HTR-8/SVneo (cell line): ENCODE data around the gene FAM156B.
"Not testable (repeated sequence)": the region's sequence is repeated elsewhere in the genome, so short reads cannot be mapped to it uniquely, and the experiment has no call there.

Experiments used
- DNase-seq: peaks from one replicate; pipeline ENCODE4 v3.0.0; 2011; ENCODE audit warnings: low spot score, mixed read lengths; ENCODE audit not compliant: insufficient read length
- FAIRE-seq: peaks from 2 replicates; lab custom pipeline; 2011; peaks lifted over from hg19 to GRCh38; lab: Jason Lieb, UNC

Gene FAM156B

DNA sequence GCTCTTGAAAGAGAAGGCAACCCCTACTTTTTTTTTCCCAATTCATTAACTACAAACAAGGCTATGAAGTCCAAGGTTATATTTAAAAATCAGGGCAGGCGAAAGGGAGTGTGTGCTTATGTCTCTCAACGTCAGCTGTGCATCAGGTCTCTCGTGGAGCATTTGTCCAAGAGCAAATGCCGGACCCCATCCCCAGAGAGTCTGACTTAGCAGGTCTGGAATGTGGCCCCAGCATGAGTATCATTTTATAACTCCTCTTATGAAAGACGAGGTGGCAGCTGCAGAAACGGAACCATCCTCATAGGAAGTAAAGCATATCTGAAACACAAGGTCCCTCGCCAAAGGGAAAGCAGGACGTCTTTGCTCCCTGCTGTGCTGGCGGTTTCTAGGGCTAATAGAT, 16.6 kb downstream of the FAM156B start:
- not testable (repeated sequence) for FAIRE-seq, DNase-seq

DNA sequence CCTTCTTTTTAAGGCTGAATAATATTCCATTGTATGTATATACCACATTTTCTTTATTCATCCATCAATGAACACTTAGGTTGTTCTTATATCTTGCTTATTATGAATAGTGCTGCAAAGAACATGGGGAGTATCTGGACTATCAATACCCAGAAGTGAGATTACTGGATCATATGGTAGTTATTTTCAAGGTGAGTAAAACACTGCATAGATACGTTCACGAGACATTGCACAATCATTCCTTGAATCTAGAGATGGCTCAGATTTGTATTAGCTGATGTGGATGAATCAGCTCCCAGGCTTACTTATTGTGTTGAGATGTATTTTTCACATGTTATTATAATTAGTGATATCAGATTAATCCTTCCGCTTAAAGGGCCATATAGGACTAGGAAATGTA, 17.6 kb downstream of the FAM156B start:
- DNase-seq, FAIRE-seq: not testable (repeated sequence)

DNA sequence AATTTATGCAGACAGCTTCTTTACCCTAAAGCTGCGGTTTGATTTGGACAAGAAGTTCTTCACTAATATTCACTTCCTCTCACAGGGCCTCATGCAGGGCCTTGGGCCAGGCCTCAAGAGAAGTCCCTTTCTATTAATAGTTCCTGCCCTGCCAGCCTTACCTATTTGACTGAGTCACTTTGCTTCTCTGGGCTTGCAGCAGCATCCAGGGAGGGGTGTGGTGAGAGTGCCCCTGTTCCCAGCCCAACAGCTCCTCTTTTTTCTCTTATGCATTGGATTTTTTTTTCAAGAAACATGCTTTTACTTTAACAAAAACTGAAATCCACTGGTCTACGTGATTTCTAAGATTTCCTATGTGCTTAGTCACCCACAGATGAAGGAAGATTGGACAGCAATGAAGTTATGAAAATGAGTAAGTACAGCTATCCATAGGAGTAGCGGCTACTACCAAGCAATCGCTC, 26.7 kb downstream of the FAM156B start:
- no peak for DNase-seq

DNA sequence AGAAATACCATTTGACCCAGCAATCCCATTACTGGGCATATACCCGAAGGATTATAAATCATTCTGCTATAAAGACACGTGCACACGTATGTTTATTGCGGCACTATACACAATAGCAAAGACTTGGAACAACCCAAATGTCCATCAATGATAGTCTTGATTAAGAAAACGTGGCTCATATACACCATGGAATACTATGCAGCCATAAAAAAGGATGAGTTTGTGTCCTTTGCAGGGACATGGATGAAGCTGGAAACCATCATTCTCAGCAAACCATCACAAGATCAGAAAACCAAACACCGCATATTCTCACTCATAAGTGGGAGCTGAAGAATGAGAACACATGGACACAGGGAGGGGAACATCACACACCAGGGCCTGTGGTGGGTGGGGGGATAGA, 33.1 kb downstream of the FAM156B start:
- DNase-seq, FAIRE-seq: not testable (repeated sequence)

More for the DNA sequence above, 26.7 kb downstream of the FAM156B start:
- FAIRE-seq = no peak

DNA sequence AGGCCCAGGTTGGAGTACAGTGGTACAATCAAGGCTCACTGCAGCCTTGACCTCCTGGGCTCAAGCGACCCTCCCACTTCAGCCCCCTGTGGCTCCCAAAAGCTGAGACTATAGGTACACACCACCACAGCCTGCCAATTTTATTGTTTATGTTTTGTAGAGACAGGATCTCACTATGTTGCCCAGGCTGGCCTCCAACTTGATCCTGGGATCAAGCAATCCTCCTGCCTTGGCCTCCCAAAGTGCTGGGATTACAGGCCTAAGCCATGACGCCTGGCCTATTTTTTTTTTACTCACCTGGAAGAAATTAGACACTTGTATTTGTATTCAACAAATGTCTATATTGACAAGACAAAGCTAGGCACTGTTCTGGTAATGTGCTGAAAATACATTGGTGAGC, 36.1 kb downstream of the FAM156B start:
- FAIRE-seq (no peak), DNase-seq (no peak)

DNA sequence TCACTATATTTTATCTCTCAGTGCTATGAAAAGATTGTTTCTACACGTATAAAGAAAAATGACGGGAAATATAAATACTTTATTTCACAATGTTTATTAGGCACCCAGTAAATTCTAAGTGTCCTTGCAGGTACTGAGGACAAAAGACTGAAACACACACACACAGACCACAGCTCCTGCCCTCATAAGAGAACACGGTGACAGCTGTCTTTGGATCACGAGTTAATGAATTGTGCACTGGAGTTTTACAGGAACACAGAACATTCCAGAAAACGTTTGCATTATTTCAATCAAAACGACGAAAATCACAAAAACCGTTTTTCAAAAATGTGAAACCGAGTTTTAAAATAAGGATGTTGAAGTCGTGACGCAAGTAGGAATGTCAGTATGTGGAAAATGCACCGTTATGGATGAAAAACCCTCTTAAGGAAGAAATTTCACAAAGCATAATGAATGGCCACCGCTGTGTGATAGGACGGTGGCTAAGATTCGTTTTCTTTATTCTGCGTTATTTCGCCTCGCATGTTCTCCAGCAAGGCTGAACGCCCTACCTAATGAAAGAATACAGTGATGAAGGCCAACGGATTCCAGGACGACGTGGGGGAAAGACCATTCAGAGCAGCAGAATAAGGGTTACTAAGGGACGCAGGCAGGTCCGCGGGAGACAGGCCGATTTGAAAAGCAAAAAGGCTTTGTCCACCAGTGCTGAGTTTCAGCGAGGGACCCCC, 37.0 kb downstream of the FAM156B start:
- no peak for FAIRE-seq
- no peak for DNase-seq

DNA sequence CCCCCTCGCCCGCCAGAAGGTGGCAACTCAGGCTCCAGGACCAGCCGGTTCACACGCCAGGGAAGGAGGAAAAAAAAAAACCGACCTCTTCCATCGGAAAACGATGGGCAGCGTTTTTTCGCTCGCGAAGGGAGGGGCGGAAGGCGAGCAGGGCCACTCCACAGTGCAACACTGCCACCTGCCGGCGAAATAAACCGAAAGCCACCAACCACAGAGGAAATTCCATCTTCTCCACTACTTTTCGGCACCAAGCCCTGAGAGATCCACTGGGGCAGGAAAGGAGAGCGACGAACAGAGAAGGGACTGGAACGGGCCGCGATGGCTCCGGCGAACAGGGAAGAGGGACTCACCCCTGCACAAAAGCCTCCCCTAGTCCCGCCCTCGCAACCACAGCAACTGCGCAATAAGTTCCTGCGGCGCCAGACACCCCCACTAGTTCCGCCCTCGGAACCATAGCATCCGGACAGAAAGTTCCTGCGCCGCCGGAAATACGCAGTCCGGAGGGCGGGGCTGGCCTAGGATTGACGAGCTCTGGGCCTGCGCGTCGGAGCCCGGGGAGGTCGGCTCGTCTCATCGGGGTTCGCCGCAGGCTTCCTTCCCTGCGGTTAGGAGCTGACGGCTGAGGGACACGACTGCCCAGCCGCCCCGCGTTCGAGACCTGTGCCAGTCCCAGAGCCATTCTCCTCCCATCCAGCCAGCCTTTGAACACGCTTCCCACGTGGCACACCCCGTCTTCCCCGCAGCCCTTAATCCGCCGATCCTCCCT, 37.8 kb downstream of the FAM156B start:
- FAIRE-seq = no peak
- peak; percentile 70 for DNase-seq

DNA sequence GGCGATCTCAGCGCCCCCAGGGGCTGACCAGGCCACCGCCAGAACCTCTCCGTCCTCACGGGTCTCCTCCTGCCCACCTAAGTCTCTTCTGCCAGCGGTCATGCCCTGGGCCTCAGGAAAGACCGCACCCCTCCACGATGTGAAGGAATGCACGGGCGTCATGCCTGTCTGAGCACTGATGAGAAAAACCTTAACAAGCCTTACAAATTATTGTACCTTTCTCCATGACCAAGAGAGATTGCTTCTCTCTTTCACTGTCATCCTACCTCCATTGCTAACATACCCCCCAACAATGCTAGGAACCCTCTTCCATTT, 38.3 kb downstream of the FAM156B start:
- not testable (repeated sequence) for DNase-seq

DNA sequence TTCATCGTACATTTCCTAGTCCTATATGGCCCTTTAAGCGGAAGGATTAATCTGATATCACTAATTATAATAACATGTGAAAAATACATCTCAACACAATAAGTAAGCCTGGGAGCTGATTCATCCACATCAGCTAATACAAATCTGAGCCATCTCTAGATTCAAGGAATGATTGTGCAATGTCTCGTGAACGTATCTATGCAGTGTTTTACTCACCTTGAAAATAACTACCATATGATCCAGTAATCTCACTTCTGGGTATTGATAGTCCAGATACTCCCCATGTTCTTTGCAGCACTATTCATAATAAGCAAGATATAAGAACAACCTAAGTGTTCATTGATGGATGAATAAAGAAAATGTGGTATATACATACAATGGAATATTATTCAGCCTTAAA, 43.6 kb downstream of the FAM156B start:
- FAIRE-seq, DNase-seq: not testable (repeated sequence)

More for the DNA sequence above, 38.3 kb downstream of the FAM156B start:
- FAIRE-seq = not testable (repeated sequence)

DNA sequence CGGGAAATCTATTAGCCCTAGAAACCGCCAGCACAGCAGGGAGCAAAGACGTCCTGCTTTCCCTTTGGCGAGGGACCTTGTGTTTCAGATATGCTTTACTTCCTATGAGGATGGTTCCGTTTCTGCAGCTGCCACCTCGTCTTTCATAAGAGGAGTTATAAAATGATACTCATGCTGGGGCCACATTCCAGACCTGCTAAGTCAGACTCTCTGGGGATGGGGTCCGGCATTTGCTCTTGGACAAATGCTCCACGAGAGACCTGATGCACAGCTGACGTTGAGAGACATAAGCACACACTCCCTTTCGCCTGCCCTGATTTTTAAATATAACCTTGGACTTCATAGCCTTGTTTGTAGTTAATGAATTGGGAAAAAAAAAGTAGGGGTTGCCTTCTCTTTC, 44.6 kb downstream of the FAM156B start:
- not testable (repeated sequence) for FAIRE-seq, DNase-seq

DNA sequence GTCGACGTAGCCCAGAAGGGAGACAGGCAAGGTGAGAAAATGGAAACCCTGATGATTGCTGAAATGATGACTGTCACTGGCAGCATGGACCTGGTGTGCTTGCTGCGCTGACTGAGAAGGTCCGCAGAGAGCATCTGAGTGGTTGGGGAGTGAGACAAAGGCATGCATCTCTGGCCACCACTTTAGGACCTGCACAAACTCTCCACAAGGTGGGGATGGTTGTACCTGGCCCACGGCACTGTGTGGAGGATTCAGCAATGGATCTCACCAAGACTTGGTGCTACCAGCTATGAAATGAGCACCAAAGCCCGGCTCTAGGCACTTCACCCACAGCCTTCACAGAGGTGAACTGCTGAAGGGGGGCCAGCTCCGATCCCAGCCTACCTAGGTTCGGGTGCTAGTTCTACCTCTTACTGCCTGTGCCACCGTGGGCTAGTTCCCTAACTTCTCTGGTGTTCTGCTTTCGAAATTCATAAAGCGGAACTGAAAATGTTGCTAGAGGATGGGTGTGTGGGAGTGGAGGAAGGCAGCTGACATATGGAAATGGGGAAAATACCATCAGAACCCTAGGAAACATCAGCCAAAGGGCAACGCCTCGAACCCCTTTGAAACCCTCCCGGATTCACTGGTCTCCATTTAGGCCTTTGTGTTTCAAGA, 48.8 kb downstream of the FAM156B start:
- DNase-seq = not testable (repeated sequence)

DNA sequence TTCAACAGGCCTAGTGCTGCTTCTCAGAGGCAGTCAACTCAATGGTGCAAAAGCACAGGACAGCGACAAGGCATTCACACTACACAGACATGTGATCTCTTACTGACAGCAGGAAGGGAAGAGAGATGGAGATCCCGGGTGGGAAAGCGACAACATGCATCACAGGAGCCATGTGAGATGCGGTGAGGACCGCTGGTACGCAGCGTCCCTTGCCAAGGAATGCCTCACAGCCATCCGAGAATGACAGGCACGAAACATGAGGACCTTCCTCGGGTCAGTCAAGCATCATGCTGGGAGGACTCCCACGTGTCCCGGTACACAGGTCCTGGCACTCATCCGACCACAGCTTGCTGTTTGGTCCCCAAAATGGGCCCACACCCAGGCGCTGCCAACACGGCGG, 50.4 kb downstream of the FAM156B start:
- FAIRE-seq, DNase-seq: not testable (repeated sequence)

More for the DNA sequence above, 48.8 kb downstream of the FAM156B start:
- not testable (repeated sequence) for FAIRE-seq

DNA sequence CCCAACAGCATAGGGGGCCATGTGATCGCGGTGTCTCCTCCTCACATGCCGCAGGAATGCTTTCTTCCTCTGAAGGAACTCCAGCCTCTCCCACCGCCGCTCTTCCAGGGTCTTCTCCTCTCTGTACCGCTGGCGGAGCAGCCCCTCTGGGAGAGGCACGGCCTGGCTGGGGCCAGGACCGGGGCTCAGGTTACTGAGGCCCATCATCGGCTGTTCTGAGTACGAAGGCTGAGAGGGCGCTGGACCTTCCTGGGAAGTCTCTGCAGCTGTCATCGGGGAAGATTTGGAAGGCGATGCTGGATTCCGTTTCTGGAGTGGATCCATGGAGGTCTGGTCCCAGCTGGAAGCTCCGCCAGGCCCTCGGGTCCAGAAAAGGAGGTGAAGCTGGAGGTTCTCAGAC, 51.1 kb downstream of the FAM156B start:
- not testable (repeated sequence) for DNase-seq, FAIRE-seq

DNA sequence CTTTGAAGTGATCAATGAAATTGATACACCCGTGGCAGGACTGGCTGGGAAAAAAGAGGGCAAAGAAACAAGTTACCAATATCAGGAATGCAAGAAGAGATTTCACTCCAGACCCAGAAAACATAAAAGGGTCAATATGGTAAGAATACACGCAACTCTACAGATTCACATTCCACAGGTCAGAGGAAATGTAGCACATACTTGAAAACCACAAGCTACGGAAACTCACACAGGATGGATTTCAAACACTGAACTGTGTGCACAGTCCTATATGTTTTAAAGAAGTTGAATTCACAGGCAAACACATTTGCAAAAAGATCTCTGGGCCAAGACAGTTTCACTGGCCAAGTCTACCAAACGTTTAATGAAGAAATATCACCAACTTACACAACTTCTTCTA, 52.2 kb downstream of the FAM156B start:
- not testable (repeated sequence) for DNase-seq, FAIRE-seq

DNA sequence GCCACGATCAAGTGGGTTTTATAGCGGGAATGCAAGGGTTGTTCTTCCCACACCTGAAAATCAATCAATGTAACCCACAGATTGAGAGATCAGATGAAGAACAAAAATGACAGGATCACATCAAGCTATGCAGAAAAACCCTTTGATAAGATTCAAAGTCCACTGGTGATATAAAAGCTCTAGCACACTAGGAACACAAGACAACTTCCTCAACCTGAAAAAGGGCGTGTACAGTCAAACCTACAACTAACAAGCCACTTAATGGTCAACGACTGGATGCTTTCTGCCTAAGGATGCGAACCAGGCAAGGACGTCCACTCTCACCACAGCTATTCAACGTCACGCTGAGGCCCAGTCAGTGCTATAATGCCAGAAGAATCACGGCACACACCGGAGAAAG, 52.8 kb downstream of the FAM156B start:
- not testable (repeated sequence) for FAIRE-seq, DNase-seq
